Measurements from ENCODE around the gene PTPN7.
"Not testable (repeated sequence)": the region's sequence is repeated elsewhere in the genome, so short reads cannot be mapped to it uniquely, and the experiment has no call there.

Gene PTPN7

GRCh38 chr1:202189001-202189790 is 28.8 kb upstream of the PTPN7 start:
- peak; percentile 12 for DNase-seq

DNA sequence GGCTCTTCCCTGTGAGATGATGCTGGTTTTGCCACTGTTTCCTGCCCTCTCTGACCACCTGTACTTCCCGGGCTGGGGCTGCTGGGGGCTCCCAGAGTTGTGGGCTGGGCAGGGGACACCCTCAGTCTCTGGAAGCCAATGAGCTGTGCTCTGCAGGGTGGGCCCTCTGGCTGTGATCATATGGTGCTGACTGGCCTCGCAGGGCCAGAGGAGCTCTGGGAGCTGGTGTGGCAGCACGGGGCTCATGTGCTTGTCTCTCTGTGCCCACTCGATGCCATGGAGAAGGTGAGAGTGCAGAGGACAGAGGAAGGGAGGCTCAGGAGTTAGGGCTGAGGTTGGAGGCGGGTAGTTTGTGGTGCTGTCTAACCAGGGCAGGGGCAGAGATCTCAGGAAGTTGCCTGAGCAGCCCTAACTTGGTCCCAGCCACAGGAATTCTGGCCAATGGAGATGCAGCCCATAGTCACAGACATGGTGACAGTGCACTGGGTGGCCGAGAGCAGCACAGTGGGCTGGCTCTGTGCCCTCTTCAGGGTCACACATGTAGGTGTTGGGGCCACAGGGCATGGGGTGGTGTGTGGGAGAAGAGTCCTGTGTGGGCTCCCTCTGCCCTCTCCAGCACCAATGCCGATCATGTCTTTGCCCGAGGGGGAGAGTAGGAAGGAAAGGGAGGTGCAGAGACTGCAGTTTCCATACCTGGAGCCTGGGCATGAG is 27.4 kb upstream of the PTPN7 start:
- no peak for DNase-seq

DNA sequence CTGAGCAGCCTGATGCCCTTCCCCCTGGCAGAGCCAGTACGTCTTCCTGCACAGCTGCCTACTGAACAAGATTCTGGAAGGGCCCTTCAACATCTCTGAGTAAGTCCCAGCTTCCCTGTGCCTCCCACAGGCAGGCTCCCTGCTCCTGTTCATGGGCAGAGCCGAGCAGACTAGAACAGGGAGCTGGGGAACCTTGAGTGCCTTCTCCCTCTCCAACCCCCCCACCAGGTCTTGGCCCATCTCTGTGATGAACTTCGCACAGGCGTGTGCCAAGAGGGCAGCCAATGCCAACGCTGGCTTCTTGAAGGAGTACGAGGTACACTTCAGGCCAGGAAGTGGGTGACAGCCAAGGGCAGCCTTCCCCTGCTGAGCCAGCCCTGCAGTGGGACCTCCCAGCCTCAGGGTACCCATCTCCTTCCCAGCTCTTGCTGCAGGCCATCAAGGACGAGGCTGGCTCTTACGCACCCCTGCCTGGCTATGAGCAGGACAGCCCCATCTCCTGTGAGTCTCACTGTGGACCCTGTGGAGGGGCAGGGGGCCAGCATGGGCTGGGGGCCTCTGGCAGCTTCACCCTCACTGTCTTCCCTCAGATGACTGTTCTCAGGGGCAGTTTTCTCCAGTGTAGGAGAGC is 26.8 kb upstream of the PTPN7 start:
- DNase-seq = no peak

DNA sequence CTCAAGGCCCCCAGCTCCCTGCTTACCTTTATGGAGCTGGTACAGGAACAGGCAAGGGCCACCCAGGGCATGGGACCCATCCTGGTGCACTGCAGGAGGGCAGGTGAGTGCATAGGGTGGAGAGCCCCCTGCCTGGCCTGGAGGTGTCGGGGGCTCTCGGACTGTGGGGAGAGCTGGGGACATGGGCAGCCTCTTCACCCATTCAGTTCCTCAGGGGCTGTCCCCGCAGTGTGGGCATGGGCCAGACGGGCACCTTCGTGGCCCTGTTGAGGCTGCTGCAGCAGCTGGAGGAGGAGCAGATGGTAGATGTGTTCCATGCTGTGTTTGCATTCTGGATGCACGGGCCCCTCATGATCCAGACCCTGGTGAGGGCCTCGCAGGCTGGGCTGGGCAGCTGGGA is 25.9 kb upstream of the PTPN7 start:
- no peak for DNase-seq

DNA sequence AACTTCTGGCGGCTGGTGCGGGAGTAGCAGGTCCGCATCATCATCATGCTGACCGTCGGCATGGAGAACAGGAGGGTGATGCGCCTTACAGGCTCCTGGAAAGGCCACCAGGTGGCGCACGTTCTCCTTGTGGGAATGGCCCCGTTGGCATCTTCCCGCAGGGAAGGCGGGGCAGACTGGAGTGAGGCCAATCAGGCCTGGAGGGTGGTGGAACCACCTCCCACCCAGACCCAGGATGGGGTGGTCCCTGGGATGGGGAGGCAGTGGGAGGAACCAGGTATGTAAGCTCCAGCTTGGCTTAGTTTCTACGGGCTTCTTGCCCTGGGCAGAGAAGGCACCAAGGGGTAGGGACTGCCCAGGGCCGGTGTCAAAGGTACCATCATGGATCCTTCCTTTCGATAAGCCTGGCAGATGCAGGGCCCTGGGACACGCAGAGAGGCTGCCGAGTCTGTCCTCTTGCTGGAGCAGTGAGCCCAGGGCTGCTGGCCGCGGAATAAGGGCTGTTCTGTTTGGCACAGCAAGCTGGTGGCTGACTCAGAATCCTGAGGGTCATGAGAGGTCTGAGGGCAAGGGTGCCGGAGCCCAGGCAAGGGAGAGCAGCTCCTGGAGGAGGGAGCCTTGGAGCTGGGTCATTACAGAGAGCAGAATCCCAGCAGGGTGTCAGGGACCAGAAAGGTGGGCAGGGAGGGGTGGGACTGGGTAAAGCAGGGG is 24.5 kb upstream of the PTPN7 start:
- peak; percentile 79 for DNase-seq

GRCh38 chr1:202182040-202182877 is 21.9 kb upstream of the PTPN7 start:
- DNase-seq = no peak

GRCh38 chr1:202181586-202181985 is 21.2 kb upstream of the PTPN7 start:
- DNase-seq = no peak

DNA sequence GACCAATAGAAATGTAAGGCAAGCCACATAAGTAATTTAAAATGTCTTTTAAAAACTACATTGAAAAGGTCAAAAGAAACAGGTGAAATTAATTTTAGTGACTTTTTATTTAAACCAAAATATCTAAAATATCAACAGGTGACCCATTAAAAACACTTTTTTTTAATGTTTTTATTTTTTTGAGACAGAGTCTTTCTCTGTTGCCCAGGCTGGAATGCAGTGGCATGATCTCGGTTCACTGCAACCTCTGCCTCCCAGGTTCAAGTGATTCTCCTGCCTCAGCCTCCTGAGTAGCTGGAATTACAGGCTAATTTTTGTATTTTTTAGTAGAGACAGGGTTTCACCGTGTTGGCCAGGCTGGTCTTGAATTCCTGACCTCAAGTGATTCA is 20.3 kb upstream of the PTPN7 start:
- DNase-seq = not testable (repeated sequence)

DNA sequence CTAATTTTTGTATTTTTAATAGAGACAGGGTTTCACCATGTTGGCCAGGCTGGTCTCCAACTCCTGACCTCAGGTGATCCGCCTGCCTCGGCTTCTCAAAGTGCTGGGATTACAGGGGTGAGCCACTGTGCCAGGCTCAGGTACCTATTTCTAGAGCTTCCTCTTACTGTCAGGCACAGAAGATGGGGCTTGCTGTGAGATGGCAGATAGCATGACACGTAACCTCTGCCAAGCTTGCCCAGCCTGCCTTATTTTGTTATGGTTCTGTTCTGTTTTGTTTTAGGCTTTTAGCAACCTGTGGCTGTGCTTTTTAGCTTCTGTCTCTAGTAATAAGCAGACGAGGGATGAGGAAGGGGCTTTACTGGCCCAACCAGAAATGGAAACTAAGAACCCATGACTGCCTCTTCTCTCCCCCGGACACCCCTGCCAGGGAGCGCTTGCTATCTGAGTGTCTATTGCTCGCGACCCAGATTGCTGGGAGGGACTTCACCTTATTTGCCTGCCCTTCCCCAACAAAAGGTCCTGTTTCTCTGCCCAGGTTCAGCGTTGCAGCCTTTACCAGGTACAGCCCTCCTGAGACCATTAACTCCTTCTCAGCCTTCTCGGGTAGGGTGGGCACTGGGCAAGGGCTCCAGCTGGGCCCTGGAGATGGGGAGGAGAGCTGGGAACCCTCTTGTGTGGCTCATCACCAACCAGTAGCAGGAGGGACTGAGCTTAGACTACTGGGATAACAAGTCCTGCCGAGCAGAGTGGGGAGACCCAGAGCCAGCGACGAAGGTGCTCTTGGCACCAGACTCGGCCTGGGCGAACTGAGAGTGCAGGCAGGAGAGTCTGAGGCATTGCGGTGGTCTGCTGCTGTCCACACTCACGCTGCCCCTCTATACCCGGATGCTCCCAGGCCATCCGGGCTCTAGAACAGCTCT is 19.7 kb upstream of the PTPN7 start:
- no peak for DNase-seq

DNA sequence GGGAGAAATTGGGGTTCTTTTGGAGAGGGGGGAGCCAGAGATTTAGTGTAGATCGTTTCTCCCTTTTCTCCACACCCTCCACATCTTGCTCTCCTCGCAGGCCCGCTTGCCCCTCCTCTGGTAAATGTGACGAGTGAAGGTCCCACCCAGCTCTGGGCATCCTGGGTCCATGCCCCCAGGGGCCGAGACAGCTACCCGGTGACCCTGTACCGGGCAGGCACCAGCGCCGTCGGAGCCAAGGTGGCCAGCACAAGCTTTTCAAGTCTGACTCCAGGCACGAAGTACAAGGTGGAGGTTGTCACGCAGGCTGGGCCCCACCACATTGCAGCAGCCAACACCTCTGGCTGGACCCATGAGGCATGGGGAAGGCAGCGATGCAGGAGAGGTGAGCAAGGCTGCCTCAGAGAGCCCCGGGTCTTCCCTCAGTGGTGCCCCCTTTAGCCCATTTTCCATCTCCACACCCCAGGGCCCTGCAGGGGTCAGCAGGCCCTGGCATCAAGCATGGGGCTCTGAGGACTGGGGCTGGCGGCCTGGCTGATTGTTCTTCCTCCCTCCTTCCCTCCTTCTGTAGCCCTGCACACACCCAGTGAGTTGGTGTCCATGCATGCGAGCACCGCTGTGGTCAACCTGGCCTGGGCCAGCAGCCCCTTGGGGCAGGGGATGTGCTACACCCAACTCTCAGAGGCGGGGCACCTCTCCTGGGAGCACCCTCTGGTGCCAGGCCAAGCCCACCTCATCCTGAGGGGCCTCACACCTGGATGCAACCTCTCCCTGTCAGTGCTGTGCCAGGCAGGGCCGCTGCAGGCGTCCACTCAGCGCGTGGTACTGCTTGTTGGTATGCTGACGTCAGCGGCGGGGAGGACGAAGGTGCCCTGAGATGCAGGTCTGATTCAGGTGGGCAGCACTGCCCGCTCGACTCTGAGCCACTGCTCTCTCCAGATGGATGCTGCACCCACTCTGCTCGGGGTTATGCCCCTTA is 16.8 kb upstream of the PTPN7 start:
- no peak for DNase-seq

GRCh38 chr1:202173993-202174392 is 13.6 kb upstream of the PTPN7 start:
- DNase-seq = no peak

DNA sequence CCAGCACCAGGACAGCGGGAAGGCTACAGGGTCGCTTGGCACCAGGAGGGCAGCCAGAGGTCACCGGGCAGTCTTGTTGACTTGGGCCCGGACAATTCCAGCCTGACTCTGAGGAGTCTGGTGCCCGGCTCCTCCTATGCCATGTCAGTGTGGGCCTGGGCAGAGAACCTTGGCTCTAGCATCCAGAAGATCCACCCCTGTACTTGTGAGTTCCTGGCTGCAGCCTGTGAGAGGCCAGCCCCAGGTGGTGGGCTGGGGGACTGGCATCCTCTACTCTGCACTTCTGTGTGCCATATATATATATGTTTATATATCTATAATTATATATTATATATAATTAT is 11.6 kb upstream of the PTPN7 start:
- no peak for DNase-seq

- no peak for DNase-seq
Measured at GRCh38 chr1:202171292-202172014, 11.1 kb upstream of the PTPN7 start.

DNA sequence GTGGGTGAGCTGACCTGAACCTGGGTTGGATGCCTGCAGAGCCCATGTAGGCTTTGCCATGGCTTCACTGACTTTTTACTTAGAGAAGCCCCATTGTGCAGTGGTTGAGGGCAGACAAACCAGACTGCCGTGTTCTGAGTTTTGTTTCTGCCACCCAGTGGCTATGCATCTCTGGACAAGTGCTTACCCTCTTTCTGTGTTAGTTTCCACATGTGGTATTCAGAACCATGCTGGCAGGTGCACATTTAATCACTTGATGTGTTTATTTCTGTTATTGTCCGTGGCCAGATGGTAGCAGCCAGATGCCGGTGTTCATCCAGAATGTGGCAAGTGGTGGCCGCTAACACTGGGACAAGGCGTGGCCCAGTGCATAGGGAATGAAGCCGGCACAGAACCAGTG is 10.3 kb upstream of the PTPN7 start:
- no peak for DNase-seq

GRCh38 chr1:202168861-202169260 is 8.5 kb upstream of the PTPN7 start:
- no peak for DNase-seq

DNA sequence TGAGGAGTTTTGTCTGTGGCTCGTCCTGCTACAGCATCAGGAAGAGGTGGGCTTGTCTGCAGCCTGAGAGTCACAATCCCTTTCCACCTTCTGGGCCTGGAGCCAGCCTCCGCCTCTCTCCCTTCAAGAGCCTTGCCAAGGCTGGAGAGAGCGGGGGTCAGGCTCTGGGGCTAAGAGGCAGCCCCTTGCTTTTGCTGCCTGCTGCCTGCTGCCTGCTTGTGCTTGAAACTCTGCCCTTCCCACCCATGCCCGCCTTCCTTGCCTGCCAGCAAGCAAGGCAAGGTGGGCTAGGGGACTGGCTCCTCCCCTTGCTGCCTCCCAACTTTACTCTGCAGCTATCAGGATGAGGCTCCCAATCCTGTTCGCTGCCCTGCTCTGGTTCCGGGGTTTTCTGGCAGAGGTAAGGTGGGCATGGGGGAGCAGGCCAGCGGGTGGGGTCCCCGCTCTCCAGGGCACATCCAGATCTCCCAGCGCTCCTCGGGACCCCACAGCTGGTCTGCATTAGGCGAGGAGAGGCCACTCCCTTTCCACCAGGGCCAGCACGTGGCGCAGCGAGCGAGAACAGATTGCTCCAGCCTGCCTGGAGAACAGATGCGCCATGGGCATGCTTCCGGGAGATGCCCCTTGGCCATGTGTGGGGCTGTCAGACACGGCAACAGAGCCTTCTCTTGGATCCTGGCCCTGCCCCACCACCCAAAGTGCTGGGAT is 7.5 kb upstream of the PTPN7 start:
- peak; percentile 38 for DNase-seq

- not testable (repeated sequence) for DNase-seq
Measured at GRCh38 chr1:202167054-202167453, 6.7 kb upstream of the PTPN7 start.

- DNase-seq = no peak
Measured at GRCh38 chr1:202165942-202166843, 5.8 kb upstream of the PTPN7 start.
